Smooth muscle cell (in vitro differentiated cells): ENCODE measurements around the gene SPC25. TPM values are rescaled to one million over a fixed set of nuclear protein-coding genes. Genes with fewer than 3 reads are reported as not detected.

Source experiments
- DNase-seq: peaks from one replicate; lab custom pipeline; 2025; ENCODE audit not compliant: unreplicated experiment; lab: John Stamatoyannopoulos, UW
- H2AFZ ChIP-seq: fragments of 200-600 bp; sonication (generic); 2 replicates; pipeline ENCODE4 v1.6.0; 2016; ENCODE audit warnings: antibody characterized with exemption, low read depth, mild to moderate bottlenecking
- H3F3A ChIP-seq: fragments of 200-600 bp; sonication (generic); 2 replicates; pipeline ENCODE4 v1.6.0; 2017; ENCODE audit warnings: antibody characterized with exemption, low read depth
- H3K27ac ChIP-seq: fragments of 200-600 bp; sonication (generic); 2 replicates; pipeline ENCODE4 v1.5.1; 2016; ENCODE audit warnings: low read depth, mild to moderate bottlenecking
- H3K27me3 ChIP-seq: fragments of 200-600 bp; sonication (generic); 2 replicates; pipeline ENCODE4 v1.6.1; 2016; ENCODE audit warnings: low read depth, mild to moderate bottlenecking
- H3K36me3 ChIP-seq: fragments of 200-600 bp; sonication (generic); 2 replicates; pipeline ENCODE4 v1.5.1; 2016; ENCODE audit warnings: low read depth
- H3K4me1 ChIP-seq: fragments of 200-600 bp; sonication (generic); 2 replicates; pipeline ENCODE4 v1.5.1; 2016; ENCODE audit warnings: low read depth
- H3K4me2 ChIP-seq: fragments of 200-600 bp; sonication (generic); 2 replicates; pipeline ENCODE4 v1.6.0; 2016; ENCODE audit warnings: mild to moderate bottlenecking
- H3K4me3 ChIP-seq: fragments of 200-600 bp; sonication (generic); 2 replicates; pipeline ENCODE4 v1.5.1; 2016; ENCODE audit warnings: mild to moderate bottlenecking
- H3K79me2 ChIP-seq: fragments of 200-600 bp; sonication (generic); 2 replicates; pipeline ENCODE4 v1.6.0; 2016; ENCODE audit warnings: low read depth, mild to moderate bottlenecking
- H3K9ac ChIP-seq: fragments of 200-600 bp; sonication (generic); 2 replicates; pipeline ENCODE4 v1.6.0; 2016; ENCODE audit warnings: low read depth
- H3K9me3 ChIP-seq: fragments of 200-600 bp; sonication (generic); replicated peaks from 2 replicates; pipeline ENCODE4 v1.5.1; 2016; ENCODE audit warnings: low read depth
- H4K20me1 ChIP-seq: fragments of 200-600 bp; sonication (generic); 2 replicates; pipeline ENCODE4 v1.6.0; 2016; ENCODE audit warnings: low read depth
- WGBS: methylation state at CpG from one replicate; pipeline ENCODE4 v1.1.7; 2016; ENCODE audit warnings: low lambda C conversion rate; 5-methylcytosine and 5-hydroxymethylcytosine counted together
- polyA plus RNA-seq: library from polyadenylated mRNA; unstranded; fragments of >200 nt; fragmentation: Nextera tagmentation; extraction: Ambion mirVana; gene quantifications from 2 replicates; pipeline ENCODE4 v1.2.1, GENCODE V29; 2016
- total RNA-seq: library from RNA; depleted of rRNA; stranded (reverse); fragments of >200 nt; gene quantifications from 2 replicates; pipeline ENCODE4 v1.2.3, GENCODE V29; 2014
- TF ChIP-seq, protein P1 (sequence below): fragments of 200-600 bp; sonication (generic); IDR thresholded peaks from 2 replicates; pipeline ENCODE4 v1.5.1; 2017; ENCODE audit warnings: borderline replicate concordance, mild to moderate bottlenecking, antibody characterized with exemption; ENCODE audit not compliant: insufficient read depth, poor library complexity, severe bottlenecking

The SPC25 gene
- total and polyA plus RNA-seq, 2 experiments from 2014 or later = 3.1 to 7.7 TPM

DNA sequence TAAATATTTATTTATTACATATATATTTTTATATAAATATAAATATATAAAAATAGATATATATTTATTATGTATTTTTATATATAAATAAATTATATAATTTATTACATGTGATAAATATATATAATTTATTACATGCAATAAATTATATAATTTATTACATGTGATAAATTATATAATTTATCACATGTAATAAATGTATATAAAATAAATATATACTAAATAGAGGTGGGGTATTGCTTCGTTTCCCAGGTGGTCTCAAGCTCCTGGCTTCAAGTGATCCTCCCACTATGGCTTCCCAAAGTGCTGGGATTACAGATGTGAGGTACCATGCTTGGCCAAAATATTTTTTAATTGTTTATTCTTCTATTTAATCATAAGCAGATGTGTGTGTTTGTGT lies 7.2 kb upstream of the SPC25 start:
- TF ChIP-seq, protein P1, sequence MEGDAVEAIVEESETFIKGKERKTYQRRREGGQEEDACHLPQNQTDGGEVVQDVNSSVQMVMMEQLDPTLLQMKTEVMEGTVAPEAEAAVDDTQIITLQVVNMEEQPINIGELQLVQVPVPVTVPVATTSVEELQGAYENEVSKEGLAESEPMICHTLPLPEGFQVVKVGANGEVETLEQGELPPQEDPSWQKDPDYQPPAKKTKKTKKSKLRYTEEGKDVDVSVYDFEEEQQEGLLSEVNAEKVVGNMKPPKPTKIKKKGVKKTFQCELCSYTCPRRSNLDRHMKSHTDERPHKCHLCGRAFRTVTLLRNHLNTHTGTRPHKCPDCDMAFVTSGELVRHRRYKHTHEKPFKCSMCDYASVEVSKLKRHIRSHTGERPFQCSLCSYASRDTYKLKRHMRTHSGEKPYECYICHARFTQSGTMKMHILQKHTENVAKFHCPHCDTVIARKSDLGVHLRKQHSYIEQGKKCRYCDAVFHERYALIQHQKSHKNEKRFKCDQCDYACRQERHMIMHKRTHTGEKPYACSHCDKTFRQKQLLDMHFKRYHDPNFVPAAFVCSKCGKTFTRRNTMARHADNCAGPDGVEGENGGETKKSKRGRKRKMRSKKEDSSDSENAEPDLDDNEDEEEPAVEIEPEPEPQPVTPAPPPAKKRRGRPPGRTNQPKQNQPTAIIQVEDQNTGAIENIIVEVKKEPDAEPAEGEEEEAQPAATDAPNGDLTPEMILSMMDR = no peak
- Histone ChIP-seq H3K9ac (no peak overlapping the region), H3K36me3 (no peaks in the 10 kb centered on the region), H3K9me3 (no peaks in the 10 kb centered on the region), H3K27ac (no peak overlapping the region), H3K4me1 (no peaks in the 10 kb centered on the region), H3K27me3 (no peaks in the 10 kb centered on the region), H4K20me1 (no peaks in the 10 kb centered on the region), H3F3A (no peaks in the 10 kb centered on the region), H3K79me2 (no peaks in the 10 kb centered on the region), H3K4me2 (no peak overlapping the region), H3K4me3 (no peak overlapping the region), H2AFZ (no peak overlapping the region)
- 68% methylated on average over 1 of the region's 1 CpG for WGBS
- no peak for DNase-seq

GRCh38 chr2:168896783-168897182 lies 6.6 kb upstream of the SPC25 start:
- TF ChIP-seq, protein P1 = no peak
- no peak overlapping the region for H2AFZ ChIP-seq
- H3K27me3 ChIP-seq = no peaks in the 10 kb centered on the region
- no peaks in the 10 kb centered on the region for H3F3A ChIP-seq
- H3K4me2 ChIP-seq = no peak overlapping the region
- no peak overlapping the region for H3K9ac ChIP-seq
- H4K20me1 ChIP-seq = no peaks in the 10 kb centered on the region
- no peak for DNase-seq
- H3K4me1 ChIP-seq = no peaks in the 10 kb centered on the region
- 66% methylated on average over 4 of the region's 4 CpGs for WGBS
- H3K36me3 ChIP-seq = no peaks in the 10 kb centered on the region
- H3K27ac ChIP-seq = no peak overlapping the region
- H3K79me2 ChIP-seq = no peaks in the 10 kb centered on the region
- H3K4me3 ChIP-seq = no peak overlapping the region
- H3K9me3 ChIP-seq = no peaks in the 10 kb centered on the region

DNA sequence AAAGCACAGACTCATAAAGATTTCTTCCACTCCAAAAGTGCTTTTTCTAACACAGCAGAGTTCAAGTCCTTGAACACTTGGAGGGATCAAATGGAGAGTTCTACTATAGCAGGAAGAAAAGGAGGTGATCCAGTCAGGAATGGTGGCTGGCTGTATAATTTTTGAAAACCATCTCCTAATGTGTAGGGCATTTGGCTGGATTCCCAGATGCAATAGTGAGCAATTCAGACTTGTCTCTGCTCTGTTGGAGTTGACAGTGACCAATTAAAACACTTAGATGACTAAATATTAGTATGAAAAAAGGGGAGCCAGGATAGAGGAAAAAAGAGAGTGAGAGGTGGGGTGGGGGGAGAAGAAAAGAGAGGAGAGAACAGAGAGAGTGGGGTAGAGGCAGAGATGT lies 5.5 kb upstream of the SPC25 start:
- Histone ChIP-seq H3K27ac (no peak overlapping the region), H3K79me2 (no peaks in the 10 kb centered on the region), H3K4me2 (no peak overlapping the region), H3K4me1 (no peaks in the 10 kb centered on the region), H3K4me3 (no peak overlapping the region), H3K9me3 (no peaks in the 10 kb centered on the region), H3K9ac (no peak overlapping the region), H3K27me3 (no peaks in the 10 kb centered on the region), H2AFZ (no peak overlapping the region), H3K36me3 (no peaks in the 10 kb centered on the region), H3F3A (no peaks in the 10 kb centered on the region), H4K20me1 (no peaks in the 10 kb centered on the region)
- TF ChIP-seq, protein P1 = no peak
- no peak for DNase-seq

- TF ChIP-seq, protein P1 = no peak
- Histone ChIP-seq H2AFZ (no peak overlapping the region), H3K4me2 (no peak overlapping the region), H3K27me3 (no peaks in the 10 kb centered on the region), H3K9me3 (no peaks in the 10 kb centered on the region), H3F3A (no peaks in the 10 kb centered on the region), H3K4me1 (no peaks in the 10 kb centered on the region), H3K9ac (no peak overlapping the region), H3K4me3 (no peak overlapping the region), H4K20me1 (no peaks in the 10 kb centered on the region), H3K36me3 (no peaks in the 10 kb centered on the region), H3K79me2 (no peaks in the 10 kb centered on the region), H3K27ac (no peak overlapping the region)
- DNase-seq = no peak
Measured at GRCh38 chr2:168894720-168895119, 4.5 kb upstream of the SPC25 start.
